ENCODE measurements around the gene DIRAS2.

DNA sequence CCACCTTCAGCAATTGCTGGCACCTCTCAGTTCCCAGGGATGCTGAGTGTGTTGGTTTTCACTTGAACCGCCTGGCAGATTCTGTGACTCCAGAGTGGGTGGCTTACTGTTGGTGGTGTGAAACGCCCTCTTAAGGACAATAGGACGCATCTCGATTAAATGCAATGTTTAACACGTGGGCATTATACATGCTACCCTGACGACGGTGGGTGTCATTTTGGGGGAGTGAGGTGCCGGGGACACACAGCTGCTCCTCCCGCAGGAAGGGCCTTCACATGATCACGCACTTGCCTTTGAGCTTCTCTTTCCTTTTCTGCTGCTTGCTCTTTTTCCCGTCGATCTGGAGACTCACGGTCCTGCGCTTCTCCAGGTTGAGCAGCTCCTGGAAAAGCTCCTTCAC lies 29.7 kb downstream of the DIRAS2 start:
- TF ChIP-seq KDM1A (CRISPR knock-in tag; IDR thresholded peaks at IDR 0.05), result no peak
- TF ChIP-seq, protein P1, sequence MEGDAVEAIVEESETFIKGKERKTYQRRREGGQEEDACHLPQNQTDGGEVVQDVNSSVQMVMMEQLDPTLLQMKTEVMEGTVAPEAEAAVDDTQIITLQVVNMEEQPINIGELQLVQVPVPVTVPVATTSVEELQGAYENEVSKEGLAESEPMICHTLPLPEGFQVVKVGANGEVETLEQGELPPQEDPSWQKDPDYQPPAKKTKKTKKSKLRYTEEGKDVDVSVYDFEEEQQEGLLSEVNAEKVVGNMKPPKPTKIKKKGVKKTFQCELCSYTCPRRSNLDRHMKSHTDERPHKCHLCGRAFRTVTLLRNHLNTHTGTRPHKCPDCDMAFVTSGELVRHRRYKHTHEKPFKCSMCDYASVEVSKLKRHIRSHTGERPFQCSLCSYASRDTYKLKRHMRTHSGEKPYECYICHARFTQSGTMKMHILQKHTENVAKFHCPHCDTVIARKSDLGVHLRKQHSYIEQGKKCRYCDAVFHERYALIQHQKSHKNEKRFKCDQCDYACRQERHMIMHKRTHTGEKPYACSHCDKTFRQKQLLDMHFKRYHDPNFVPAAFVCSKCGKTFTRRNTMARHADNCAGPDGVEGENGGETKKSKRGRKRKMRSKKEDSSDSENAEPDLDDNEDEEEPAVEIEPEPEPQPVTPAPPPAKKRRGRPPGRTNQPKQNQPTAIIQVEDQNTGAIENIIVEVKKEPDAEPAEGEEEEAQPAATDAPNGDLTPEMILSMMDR (CRISPR knock-in tag; IDR thresholded peaks at IDR 0.05), result no peak
- TF ChIP-seq, protein P2, sequence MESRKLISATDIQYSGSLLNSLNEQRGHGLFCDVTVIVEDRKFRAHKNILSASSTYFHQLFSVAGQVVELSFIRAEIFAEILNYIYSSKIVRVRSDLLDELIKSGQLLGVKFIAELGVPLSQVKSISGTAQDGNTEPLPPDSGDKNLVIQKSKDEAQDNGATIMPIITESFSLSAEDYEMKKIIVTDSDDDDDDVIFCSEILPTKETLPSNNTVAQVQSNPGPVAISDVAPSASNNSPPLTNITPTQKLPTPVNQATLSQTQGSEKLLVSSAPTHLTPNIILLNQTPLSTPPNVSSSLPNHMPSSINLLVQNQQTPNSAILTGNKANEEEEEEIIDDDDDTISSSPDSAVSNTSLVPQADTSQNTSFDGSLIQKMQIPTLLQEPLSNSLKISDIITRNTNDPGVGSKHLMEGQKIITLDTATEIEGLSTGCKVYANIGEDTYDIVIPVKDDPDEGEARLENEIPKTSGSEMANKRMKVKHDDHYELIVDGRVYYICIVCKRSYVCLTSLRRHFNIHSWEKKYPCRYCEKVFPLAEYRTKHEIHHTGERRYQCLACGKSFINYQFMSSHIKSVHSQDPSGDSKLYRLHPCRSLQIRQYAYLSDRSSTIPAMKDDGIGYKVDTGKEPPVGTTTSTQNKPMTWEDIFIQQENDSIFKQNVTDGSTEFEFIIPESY (CRISPR knock-in tag; IDR thresholded peaks at IDR 0.05), result no peak
- TF ChIP-seq XBP1 (CRISPR knock-in tag; IDR thresholded peaks at IDR 0.05), result no peak
- TF ChIP-seq, protein P3, sequence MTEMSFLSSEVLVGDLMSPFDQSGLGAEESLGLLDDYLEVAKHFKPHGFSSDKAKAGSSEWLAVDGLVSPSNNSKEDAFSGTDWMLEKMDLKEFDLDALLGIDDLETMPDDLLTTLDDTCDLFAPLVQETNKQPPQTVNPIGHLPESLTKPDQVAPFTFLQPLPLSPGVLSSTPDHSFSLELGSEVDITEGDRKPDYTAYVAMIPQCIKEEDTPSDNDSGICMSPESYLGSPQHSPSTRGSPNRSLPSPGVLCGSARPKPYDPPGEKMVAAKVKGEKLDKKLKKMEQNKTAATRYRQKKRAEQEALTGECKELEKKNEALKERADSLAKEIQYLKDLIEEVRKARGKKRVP (CRISPR knock-in tag; IDR thresholded peaks at IDR 0.05), result no peak
- TF ChIP-seq NR2F2 (IDR thresholded peaks at IDR 0.05; ENCODE audit: borderline replicate concordance, low read depth), result no peak
- TF ChIP-seq CEBPB (IDR thresholded peaks at IDR 0.05; ENCODE audit: borderline replicate concordance, low read depth, low read length), result no peak
